H4 (cell line): ENCODE results near the gene ZNF433. TPM values are rescaled to one million over a fixed set of nuclear protein-coding genes. Genes with fewer than 3 reads are reported as not detected.
"Not testable (repeated sequence)": the region's sequence is repeated elsewhere in the genome, so short reads cannot be mapped to it uniquely, and the experiment has no call there.

Source experiments
- DNase-seq: peaks from one replicate; pipeline ENCODE4 v3.0.0-alpha.2; 2015; ENCODE audit warnings: low spot score
- total RNA-seq: library from RNA; depleted of rRNA; stranded (reverse); fragments of >200 nt; shearing (Covaris generic); gene quantifications from 2 replicates; pipeline ENCODE4 v1.2.3, GENCODE V29; 2014; rRNA removed

The ZNF433 gene
- total RNA-seq = 2.2 and 4.7 TPM in 2 replicates

GRCh38 chr19:12035220-12036172, at the start of gene ZNF433:
TSS of gene ZNF433 (minus strand) at chr19:12035679. CDS start at chr19:12035539, 140 bp downstream.
- DNase-seq = peak; percentile 50

- DNase-seq = not testable (repeated sequence)
Observed at GRCh38 chr19:12083336-12083735, 47.9 kb upstream of the ZNF433 start.

GRCh38 chr19:12077375-12077774, 41.9 kb upstream of the ZNF433 start:
- DNase-seq = no peak

- DNase-seq = not testable (repeated sequence)
Observed at GRCh38 chr19:12076331-12076730, 40.9 kb upstream of the ZNF433 start.

GRCh38 chr19:12075538-12076139, 40.2 kb upstream of the ZNF433 start:
- DNase-seq = no peak

DNA sequence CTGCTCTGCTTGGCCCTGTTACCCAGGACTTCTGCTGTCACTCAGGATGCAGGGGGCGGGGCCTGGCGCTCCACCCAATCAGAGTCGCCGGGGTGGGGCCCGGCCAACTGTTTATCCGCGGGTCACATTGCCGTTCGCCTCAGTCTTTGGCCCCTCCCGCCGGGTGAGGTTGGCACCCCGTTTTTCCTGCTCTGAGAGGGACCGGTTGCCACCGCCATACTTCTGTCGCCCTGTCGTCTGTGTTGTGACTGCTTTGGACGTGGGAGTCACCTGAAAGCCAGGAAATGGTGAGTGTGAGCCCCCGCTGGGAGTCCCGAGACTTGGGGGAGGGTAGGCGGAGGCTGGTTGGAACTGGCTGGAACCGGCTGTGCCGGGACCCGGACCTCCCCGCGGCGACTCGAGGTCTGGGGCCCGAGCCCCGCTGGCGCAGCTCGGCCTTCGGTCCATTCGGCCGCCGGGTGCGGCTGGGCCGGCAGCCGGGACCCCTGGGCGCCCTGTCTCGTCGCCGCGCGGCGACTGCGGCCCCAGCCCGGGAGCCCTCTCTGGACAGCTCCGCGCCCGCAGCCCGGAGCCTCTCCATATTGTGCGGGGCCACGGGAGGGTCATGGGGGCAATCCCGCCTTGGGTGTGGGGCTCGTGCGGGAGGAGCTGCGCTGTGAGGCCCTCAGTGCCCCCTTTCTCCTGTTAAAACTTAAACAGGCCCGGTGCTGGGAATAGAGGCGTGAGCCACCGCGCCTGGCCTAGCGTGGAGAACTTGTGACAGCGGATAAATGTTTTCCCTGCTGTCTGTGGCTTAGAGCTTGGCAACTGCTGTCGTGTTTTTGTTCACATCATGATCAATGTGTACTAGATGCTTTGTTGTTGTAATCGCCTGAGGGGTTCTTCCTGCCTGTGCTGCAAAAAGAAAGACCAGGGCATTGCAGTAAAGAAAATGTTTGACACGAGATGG, 29.4 kb upstream of the ZNF433 start, which contains the start of gene ZNF844:
Gene ZNF844 (plus strand): TSS at position 142 of the 949 bp plus-strand sequence. CDS start 143 bp downstream, at position 285.
- DNase-seq = no peak

GRCh38 chr19:12055784-12056183, 20.3 kb upstream of the ZNF433 start:
- DNase-seq = no peak

DNA sequence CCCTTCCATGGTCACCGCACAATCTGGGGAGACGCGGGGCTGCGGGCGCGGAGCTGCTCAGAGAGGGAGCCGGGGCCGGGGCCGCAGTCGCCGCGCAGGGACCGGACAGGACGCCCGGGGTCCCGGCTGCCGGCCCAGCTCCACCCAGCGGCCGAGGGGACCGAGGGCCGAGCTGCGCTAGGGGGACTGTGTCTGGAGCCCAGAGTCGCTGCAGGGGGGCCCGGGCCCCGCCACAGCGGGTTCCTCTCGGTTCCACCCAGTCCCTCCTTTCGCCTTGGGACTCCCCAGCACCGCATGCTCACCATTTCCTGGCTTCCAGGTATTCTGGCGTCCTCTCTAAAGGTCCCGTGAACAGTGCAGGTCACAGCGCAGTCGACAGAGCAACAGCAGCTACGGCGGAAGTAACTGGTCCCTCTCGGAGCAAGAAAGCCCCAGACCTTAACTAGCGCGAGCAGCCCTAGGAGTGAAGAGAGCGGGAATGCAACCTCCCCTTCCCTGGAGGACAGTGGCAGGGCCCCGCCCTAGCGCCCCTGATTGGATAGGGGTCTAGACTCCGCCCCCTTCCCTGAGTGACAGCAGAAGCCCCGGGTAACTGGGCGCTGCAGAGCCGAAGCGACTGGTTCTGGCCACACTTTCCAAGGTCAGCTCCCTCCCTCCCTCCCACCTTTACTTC, 17.2 kb upstream of the ZNF433 start, which contains the start of gene ZNF878:
Gene ZNF878 (minus strand): TSS at position 465 of the 673 bp plus-strand sequence. CDS start 160 bp downstream, at position 305.
- DNase-seq = peak; percentile 81

DNA sequence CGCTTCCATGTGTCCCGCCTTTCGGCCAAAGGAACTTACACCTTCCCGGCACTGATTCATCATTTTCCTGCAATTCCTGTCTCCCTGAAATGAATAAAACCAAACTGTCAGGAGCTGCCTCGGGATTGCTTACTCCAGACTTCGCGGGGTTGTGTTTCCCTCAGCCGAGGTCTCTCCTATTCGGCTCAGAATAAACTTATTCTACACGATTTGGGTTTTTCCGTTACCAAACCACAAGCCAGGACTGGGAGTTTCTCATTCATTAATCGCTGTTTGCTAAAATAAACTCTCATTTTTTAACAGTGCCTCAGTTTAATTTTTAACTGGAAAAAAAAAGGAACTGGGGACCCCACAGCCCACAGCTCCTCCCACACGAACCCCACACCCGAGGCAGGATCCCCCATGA, 16.6 kb upstream of the ZNF433 start:
- no peak for DNase-seq

GRCh38 chr19:12047868-12048267, 12.4 kb upstream of the ZNF433 start:
- DNase-seq = no peak

DNA sequence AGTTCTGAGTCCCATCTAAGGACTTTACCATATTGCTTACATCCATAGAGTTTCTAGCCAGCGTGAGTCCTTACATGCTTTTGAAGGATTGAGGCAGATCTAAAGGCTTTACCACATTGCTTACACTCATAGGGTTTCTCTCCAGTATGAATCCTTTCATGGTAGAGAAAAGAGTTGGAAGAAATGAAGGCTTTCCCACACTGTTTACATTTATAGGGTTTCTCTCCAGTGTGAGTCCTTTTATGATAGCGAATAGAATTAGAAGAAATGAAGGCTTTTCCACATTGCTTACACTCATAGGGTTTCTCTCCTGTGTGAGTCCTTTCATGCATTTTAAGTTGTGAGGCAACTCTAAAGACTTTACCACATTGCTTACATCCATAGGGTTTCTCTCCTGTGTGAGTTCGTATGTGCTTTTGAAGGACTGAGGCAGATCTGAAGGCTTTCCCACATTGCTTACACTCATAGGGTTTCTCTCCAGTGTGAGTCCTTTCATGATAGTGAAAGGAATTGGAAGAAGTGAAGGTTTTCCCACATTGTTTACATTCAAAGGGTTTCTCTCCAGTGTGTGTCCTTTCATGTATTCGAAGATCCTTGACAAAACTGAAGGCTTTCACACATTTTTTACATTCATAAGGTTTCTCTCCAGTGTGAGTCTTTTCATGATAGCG, 8.4 kb upstream of the ZNF433 start:
- DNase-seq = no peak

DNA sequence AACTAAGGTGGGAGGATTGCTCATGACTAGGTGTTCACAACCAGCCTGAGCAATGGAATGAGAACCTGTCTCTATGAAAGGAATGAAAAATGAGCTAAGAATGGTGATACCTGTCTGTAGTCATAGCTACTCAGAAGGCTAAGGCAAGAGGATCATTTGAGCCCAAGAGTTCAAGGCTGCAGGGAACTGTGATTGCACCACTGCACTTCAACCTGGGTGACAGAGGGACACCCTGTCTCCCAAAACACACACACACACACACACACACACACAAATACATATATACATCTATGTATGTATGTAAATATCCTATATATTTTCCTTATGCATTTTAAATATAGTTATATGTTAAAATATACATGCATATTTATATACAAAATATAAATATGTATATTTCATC, 7.4 kb upstream of the ZNF433 start:
- DNase-seq = no peak

- no peak for DNase-seq
Observed at GRCh38 chr19:12034620-12035019, 859 bp downstream of the ZNF433 start.

DNA sequence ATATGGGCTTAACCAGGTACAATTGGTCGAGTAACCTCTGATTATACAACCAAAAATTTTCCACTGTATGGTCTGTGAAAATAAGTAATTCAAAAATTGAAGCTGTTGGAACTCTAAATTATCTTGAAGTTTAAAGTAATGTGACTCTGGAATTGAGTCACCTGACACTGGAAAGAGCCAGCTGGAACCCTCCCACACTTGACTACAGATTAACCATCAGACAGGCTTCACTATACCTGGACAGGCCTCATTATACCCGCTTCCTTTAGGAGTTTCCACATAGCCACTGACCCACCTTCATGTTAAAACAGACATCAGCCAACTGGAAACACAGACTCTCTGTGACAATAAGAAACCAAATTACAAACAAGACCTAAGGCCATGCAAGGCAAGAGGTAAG, 1.3 kb downstream of the ZNF433 start:
- no peak for DNase-seq

DNA sequence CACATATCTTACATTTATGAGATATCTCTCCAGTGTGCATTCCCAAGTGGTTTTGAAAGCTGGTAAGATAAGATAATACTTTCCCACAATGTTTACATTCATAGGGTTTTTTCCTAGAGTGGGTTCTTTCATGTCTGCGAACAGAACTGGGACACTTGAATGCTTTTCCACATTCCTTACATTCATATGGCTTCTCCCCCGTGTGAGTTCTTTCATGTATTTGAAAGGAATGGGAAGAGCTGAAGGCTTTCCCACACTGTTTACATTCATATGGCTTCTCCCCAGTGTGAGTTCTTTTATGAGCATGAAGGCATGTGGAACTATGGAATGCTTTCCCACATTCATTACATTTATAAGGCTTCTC, 19.7 kb downstream of the ZNF433 start:
- no peak for DNase-seq

- DNase-seq = no peak
Observed at GRCh38 chr19:12015015-12015752, 20.3 kb downstream of the ZNF433 start.

DNA sequence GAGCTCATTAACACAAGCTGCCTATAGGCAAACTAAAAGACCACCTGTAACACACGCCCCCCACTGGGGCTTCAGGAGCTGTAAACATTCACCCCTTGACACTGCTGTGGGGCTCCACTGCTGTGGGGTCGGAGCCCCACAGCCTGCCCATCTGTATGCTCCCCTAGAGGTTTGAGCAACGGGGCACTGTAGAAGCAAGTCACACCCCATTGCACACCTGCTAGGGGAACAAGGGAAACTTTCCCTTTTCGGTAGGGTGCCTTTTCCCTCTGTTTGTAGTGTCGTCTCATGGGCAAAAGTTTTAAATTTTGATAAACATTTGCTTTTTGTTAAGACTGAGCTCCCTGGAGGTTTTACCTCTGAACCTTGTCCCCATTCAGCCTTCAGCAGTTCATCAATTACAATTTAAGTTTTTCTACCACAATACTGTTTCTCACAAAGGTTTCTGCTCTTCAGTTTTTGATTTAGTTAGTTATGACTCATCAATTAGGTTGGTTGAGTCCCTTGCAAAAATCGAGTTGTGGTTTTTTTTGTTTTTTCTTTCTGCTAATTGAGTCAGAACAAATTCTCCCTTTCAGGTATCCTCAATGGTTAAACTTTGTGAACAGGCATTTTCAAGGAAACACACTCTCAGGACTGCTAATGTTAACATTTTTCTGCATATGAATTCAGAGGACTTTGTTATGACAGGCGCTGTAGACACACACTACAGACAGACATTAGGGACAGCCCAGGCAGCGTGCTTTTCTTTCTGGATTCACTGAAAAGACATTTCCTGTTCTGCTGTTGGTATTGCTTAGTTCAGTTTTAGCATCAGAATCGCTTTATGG, 35.1 kb downstream of the ZNF433 start:
- DNase-seq = no peak

- DNase-seq = no peak
Observed at GRCh38 chr19:11995174-11995573, 40.3 kb downstream of the ZNF433 start.

DNA sequence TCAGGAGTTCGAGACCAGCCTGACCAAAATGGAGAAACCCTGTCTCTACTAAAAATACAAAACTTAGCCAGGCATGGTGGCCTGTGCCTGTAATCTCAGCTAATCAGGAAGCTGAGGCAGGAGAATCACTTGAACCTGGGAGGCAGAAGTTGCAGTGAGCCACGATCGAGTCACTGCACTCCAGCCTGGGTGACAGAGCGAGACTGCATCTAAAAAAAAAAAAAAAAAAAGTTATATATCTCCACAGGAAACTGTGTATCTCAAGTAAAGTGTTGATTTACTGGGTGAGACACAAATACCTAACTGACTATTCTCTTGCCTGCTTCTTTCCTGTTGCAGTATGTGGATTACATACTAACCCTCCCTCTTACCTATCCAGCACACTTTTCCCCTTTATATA, 43.6 kb downstream of the ZNF433 start:
- DNase-seq = not testable (repeated sequence)
